DMS153 treated with DMSO at 0.1 percent for 48 hours (cell line): ENCODE data around the gene IL25.
A peak's percentile ranks its signal among the peaks of the same experiment; 100 is the strongest.
"Not testable (repeated sequence)": the region's sequence is repeated elsewhere in the genome, so short reads cannot be mapped to it uniquely, and the experiment has no call there.

Experiments used
- DNase-seq: peaks from one replicate; lab custom pipeline; 2025; ENCODE audit not compliant: unreplicated experiment; lab: John Stamatoyannopoulos, UW

Gene IL25

DNA sequence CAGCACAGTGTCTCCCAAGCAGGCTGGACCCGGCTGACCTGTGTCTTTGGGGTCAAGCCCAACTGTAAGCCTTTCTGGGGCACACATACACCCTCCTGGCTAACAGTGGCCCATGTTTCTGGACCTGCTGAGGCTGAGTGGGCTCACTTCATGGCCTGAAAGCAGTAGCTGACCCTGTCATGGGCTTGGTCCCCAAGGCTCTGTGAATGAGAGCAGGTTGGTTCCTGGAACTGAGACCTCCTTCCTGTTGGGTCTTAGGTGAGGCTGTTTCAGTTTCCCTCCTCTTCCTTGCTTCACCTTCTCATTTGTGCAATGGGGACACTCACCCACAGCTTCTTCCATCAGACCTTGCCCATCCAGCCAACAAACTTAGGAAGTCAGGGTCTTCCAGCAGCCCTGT lies 744 bp upstream of the IL25 start:
- no peak for DNase-seq

- DNase-seq, result no peak
Observed at GRCh38 chr14:23373041-23373440, 432 bp downstream of the IL25 start.

- DNase-seq, result no peak
Observed at GRCh38 chr14:23375527-23376251, 3.1 kb downstream of the IL25 start.

GRCh38 chr14:23376482-23377197 lies 4.0 kb downstream of the IL25 start, which contains the start of gene CMTM5:
Gene CMTM5, plus strand, starts transcription at chr14:23377046. Its CDS starts 206 bp downstream, at chr14:23377252.
- no peak for DNase-seq

DNA sequence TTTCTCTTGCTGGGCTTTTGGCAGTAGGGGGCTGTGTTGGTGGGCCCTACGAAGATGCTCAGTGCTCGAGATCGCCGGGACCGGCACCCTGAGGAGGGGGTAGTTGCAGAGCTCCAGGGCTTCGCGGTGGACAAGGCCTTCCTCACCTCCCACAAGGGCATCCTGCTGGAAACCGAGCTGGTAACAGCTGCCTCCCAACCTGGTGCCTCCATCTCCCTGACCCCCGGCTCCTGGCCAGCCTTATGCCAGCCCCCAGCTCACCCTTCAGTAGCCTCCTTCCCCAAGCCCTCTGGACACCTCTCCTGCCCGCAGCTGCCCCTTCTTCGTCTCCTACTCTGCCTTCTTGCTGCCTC lies 4.6 kb downstream of the IL25 start:
- no peak for DNase-seq

- no peak for DNase-seq
Observed at GRCh38 chr14:23377573-23378563, 5.3 kb downstream of the IL25 start.

DNA sequence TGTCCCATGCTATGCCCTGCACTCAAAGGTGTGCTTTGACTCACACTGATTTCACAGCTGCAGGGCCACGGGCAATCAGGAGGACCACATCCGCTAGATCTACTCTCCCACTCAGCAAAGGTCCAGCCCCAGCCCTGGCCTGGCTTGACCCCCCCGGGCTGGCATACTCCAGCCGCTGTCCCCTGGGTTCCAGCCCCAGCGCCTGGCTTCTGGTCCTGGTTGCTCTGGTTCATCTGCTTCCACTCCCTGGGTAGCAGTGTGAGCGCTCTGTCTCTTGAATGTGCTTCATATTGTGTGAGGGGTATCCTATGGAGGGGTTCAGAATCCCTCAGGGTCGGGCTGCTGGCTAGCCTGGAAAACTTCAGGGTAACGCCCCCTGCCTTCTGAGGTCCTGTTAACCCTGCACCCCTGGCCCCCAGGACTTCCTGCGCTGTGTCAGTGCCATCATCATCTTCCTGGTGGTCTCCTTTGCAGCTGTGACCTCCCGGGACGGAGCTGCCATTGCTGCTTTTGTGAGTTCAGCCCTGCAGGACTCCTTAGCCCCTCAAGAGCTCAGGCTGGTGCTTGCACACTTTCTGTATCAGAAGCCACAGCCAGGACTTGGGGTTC lies 6.1 kb downstream of the IL25 start:
- DNase-seq, result no peak

GRCh38 chr14:23379366-23380196 lies 7.0 kb downstream of the IL25 start:
- DNase-seq, result peak; percentile 66

DNA sequence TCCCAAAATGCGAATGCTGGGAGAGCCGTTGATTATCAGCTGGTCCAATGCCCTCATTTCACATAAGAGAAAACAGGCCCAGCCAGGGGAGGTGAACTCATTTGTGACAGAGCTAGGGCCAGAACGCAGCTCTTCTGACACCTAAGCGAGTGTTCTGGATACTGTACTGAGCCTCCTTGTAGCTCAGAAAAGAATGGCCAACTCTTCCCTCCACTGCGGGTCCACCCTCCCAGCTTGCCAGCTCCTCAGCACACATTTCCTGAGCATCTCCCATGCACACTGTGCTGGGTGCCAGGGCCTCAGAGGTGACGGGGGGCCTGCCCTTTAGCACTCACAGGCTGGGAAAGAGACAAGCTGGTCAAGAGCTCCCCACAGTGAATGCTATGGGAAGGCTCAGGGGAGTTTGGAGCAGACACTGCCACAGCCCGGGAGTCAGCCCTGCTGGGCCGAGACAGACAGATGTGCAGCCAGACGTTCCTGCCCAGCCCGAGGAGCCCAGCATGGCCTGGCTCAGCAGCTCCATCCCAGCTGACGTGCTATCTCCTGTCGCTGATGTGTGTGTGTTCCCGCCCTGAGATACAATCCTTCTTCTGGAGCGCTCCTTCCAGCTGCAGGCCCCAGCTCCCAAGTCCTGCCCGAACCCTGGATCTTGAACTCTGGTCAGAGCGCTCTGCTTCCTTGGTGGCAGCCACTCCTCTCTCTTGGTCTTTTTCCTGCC lies 7.7 kb downstream of the IL25 start:
- no peak for DNase-seq

DNA sequence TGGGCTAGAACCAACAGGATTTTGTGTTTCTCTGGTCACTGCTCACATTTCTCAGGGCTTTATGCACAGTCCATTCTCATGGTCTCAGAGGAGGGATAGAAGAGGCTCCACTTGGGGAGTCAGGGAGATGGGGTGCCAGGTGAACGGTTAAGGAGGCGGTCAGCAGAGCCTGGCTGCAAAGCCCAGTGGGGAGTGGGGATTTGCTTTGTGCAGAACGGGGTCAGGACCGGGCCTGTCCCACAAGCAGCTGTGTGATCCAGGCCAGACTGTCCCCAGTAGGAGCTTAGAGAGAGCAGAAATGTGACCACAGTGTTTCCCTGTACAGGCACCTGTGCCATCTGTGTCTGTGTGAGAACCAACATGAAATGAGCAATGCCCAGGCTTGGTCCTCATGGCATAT lies 8.4 kb downstream of the IL25 start:
- no peak for DNase-seq

DNA sequence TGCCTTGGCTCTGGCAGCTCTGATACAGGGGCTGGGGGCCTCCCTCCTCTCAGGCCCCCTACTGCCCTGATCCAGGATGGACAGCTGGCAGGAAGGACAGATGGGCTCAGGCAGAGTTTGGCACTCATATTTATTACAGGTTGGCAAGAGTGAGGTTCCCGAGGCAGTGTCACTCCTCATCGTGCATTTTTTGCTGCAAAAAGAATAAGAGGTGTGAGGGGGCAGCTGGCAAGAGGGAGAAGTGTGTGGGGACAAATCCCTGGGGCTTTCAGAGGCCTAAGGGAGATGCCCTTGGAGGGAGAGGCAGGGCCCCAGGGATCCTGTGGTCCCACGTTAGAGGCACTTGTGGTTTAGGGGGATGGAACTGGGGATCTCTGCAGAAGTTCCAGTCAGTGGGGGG lies 9.3 kb downstream of the IL25 start:
- peak; percentile 5 for DNase-seq

GRCh38 chr14:23382276-23382675 lies 9.7 kb downstream of the IL25 start:
- DNase-seq, result no peak

- DNase-seq, result no peak
Observed at GRCh38 chr14:23382731-23383440, 10.3 kb downstream of the IL25 start.

DNA sequence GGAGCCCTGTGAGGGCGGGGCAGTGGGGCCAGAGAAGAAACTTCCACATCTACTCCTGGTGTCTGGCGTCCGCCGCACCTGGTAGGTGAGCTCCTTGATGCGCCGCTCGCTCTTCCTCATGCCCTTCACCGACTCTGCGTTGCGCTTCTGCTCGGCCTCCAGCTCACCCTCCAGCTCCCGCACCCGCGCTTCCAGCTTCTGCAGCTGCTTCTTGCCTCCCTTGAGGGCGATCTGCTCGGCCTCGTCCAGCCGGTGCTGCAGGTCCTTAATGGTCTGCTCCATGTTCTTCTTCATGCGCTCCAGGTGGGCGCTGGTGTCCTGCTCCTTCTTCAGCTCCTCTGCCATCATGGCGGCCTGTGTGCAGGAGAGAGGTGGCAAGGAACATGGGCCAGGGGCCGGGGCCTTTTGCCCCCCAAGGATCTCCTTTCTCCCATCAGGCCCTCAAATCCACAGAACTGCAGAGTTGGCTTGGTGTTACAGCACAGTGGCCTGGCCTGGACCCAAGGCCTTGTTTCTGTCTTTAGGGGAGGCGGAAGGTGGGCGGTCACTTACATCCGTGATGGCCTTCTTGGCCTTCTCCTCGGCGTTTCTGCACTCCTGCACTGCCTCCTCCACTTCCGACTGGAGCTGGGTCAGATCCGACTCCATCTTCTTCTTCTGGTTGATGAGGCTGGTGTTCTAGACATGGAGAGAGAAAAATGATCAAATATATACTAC lies 11.9 kb downstream of the IL25 start:
- no peak for DNase-seq

DNA sequence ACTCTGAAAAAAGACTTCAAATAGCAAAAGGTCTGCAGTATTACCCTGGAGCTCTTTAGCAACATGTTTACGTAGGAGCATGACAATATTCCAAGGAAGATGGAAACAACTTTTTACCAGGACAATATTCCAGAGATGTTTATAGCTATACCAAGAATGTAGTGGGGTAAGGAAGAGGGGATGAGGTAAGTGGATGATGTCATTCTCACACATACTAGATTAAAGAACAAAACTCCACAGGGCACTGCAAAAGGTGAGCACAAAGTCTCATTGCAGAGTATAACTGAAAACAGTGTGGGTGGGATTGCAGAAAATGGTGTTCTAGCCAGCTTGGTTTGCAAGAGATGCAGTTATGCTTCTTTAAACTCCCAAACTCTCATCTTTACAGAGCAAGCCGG lies 12.6 kb downstream of the IL25 start:
- no peak for DNase-seq

GRCh38 chr14:23385642-23386265 lies 13.1 kb downstream of the IL25 start:
- DNase-seq, result no peak

GRCh38 chr14:23386266-23386657 lies 13.7 kb downstream of the IL25 start:
- DNase-seq, result not testable (repeated sequence)

- no peak for DNase-seq
Observed at GRCh38 chr14:23386999-23387398, 14.4 kb downstream of the IL25 start.
